Left lung (tissue), 10 donors: Measurements from ENCODE around the gene TMEM126B. TPM values are rescaled to one million over a fixed set of nuclear protein-coding genes. Genes with fewer than 3 reads are reported as not detected.
A peak's percentile ranks its signal among the peaks of the same experiment; 100 is the strongest.

Experiments
- ATAC-seq: fragments of 200-7000 bp; cut with Tn5 transposase; one replicate; pipeline ENCODE4 v1.9.1; 2020; ENCODE audit warnings: moderate library complexity
- DNase-seq, 4 donors: peaks; one replicate each; pipeline ENCODE4 v3.0.0-alpha.2; 2013 to 2020
- H3K27ac ChIP-seq, 2 donors: fragments of 200-600 bp; sonication (generic) in 1 of 2; one replicate each; pipeline versions ENCODE4 v1.5.0 to v1.8.0; 2020 to 2021
- H3K27me3 ChIP-seq, 2 donors: fragments of 200-600 bp; sonication (generic) in 1 of 2; one replicate each; pipeline versions ENCODE4 v1.5.0 to v1.8.0; 2020 to 2021
- H3K36me3 ChIP-seq, 2 donors: fragments of 200-600 bp; sonication (generic) in 1 of 2; one replicate each; pipeline versions ENCODE4 v1.5.0 to v1.8.0; 2020 to 2021
- H3K4me1 ChIP-seq, 2 donors: fragments of 200-600 bp; one replicate each; pipeline ENCODE4 v1.8.0; 2021
- H3K4me3 ChIP-seq, 2 donors: fragments of 200-600 bp; sonication (generic) in 1 of 2; one replicate each; pipeline versions ENCODE4 v1.5.0 to v1.8.0; 2020 to 2021; ENCODE audit warnings: mild to moderate bottlenecking in 1 of 2
- H3K9me3 ChIP-seq, 2 donors: fragments of 200-600 bp; sonication (generic) in 1 of 2; one replicate each; pipeline versions ENCODE4 v1.5.0 to v1.8.0; 2020 to 2021
- CTCF ChIP-seq, 2 donors: fragments of 200-600 bp; sonication (generic) in 1 of 2; IDR thresholded peaks; one replicate each; pipeline versions ENCODE4 v1.5.0 to v1.8.0; 2021; ENCODE audit warnings: antibody characterized with exemption in 2 of 2
- intact Hi-C, 2 donors: fragments of 100-400 bp; cut with DNase I; formaldehyde crosslinking; loops; one replicate each; pipeline versions ENCODE4 v1.11.2 to v1.14.2; 2022
- polyA plus RNA-seq, 6 donors: library from polyadenylated mRNA; unstranded; fragments of 120-200 nt; gene quantifications; one replicate each; pipeline ENCODE4 v1.2.1, GENCODE V29; 2013; ENCODE audit not compliant: insufficient read length in 6 of 6
- total RNA-seq, 2 donors: library from RNA; stranded (reverse); fragmentation: NEBNext Ultra II Directional; extraction: Animal tissue kit (Norgen Biotek cat#: 25700); gene quantifications; one replicate each; pipeline ENCODE4 v1.2.1, GENCODE V29; 2021
- donor health status: DM: no; HTN: yes; CAD: no.
- donor health status: DM: no; HTN: no; CAD: no.

Gene TMEM126B
- total and polyA plus RNA-seq, 8 donors: 50.8 to 61.3 (median 56.6) TPM

DNA sequence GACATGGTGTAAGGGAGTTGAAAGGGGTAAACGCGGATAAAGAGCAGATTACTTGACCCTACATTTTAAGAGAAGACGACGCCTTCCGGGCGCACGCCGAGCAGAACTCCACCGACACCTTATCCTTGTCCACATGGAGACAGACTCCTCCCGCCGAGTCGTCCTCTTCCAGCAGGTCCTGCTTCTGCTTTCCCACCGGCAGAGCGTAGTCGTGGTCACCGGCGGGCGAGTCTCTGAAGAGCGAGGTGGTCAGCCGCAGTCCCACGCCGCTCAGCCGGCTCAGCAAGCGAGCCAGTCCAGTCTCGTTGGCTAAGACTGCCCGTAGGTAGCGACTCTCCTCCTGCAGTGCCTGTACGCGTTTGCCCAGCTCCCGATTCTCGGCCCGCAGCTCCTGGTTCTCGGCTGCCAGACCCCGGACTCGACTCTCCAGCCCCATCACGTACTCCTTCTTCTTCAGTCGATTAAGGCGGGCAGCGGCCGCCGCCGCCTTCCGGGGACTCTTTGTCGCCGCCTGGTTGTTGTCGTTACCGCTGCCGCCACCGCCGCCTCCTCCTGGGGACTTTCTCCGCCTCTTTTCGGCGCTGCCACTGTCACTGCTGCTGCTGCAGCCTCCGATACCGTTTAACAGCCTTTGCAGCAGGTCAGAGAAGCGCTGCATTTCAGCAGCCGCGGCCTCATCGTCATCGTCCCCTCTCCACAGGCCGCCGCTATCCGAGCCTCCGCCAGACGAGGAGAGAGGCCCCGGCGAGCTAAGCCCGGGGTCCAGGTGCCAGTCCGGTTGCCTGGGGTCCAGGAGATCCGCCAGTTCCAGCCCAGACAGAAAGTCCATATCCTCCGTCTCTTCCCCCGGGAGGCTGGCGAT is 35.6 kb downstream of the TMEM126B start:
- no peaks in the 10 kb centered on the region for H3K27me3 ChIP-seq
- H3K9me3 ChIP-seq: no peaks in the 10 kb centered on the region
- peak; percentile 41 to 52 for TF ChIP-seq CTCF (IDR thresholded peaks at IDR 0.05)
- H3K27ac ChIP-seq: peak overlapping the region; percentile 98 to 99
- H3K36me3 ChIP-seq: peaks cover 0 to 16% of the 10 kb centered on the region in 2 donors
- peak; percentile 70 to 95 (median 86) for DNase-seq
- intact Hi-C loops: no loop called here
- peak overlapping the region; percentile 79 to 92 for H3K4me3 ChIP-seq
- peaks cover 18 to 46% of the 10 kb centered on the region in 2 donors for H3K4me1 ChIP-seq
- peak; percentile 81 for ATAC-seq

GRCh38 chr11:85664615-85665481 is 36.5 kb downstream of the TMEM126B start, which contains the start of gene CREBZF:
TSS of gene CREBZF (minus strand) at chr11:85665129. CDS start at chr11:85664875, 254 bp downstream.
- TF ChIP-seq CTCF (IDR thresholded peaks at IDR 0.05): no peak
- Histone ChIP-seq H3K9me3 (no peaks in the 10 kb centered on the region), H3K4me3 (peak within 1 kb of the TSS; percentile 79 to 92), H3K36me3 (peaks cover 0 to 8% of the 10 kb centered on the region in 2 donors), H3K27ac (peak within 1 kb of the TSS; percentile 98 to 99), H3K4me1 (peaks cover 18 to 37% of the 10 kb centered on the region in 2 donors), H3K27me3 (no peaks in the 10 kb centered on the region)
- peak; percentile 95 to 97 (median 97) for DNase-seq
- peak; percentile 93 for ATAC-seq
- intact Hi-C loops: no loop called here

- H3K4me1 ChIP-seq: peaks cover 16 to 28% of the 10 kb centered on the region in 2 donors
- H3K4me3 ChIP-seq: peak overlapping the region in 1 of 2 donors; percentile 92
- H3K36me3 ChIP-seq: no peaks in the 10 kb centered on the region
- DNase-seq (no peak), ATAC-seq (no peak)
- H3K27ac ChIP-seq: peak overlapping the region; percentile 98 to 99
- intact Hi-C loops: no loop called here
- no peaks in the 10 kb centered on the region for H3K27me3 ChIP-seq
- no peak for TF ChIP-seq CTCF (IDR thresholded peaks at IDR 0.05)
- H3K9me3 ChIP-seq: no peaks in the 10 kb centered on the region
Measured at GRCh38 chr11:85665733-85666132, 37.3 kb downstream of the TMEM126B start.

DNA sequence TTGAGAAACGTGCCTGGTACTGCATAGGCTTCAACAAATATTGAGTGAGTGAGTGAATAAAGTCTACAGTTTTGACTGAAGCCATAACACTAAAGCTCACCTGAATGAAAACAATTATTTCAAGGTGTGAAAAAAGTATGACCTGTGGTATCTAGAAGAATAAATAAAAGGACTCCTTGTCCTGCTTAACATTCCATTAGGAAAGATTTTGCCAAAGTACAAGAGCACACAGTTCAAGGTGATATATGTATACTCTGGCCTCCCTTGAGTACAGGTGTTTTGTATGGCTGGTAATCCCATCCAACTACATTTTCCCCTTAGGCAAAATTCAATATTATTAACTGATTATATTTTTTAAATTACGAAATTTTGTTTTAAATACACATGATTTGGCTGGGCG is 38.3 kb downstream of the TMEM126B start:
- TF ChIP-seq CTCF (IDR thresholded peaks at IDR 0.05): no peak
- Histone ChIP-seq H3K9me3 (no peaks in the 10 kb centered on the region), H3K27me3 (no peaks in the 10 kb centered on the region), H3K36me3 (no peaks in the 10 kb centered on the region), H3K4me3 (no peak overlapping the region), H3K4me1 (peaks cover 13 to 18% of the 10 kb centered on the region in 2 donors), H3K27ac (no peak overlapping the region)
- DNase-seq (no peak), ATAC-seq (no peak)
- intact Hi-C loops: no loop called here
